Measurements from ENCODE around the gene ACVR2A. TPM values are rescaled to one million over a fixed set of nuclear protein-coding genes. Genes with fewer than 3 reads are reported as not detected.
A peak's percentile ranks its signal among the peaks of the same experiment; 100 is the strongest.

The ACVR2A gene
- total RNA-seq, 1 experiment from 2014 or later, result 2.8 TPM

DNA sequence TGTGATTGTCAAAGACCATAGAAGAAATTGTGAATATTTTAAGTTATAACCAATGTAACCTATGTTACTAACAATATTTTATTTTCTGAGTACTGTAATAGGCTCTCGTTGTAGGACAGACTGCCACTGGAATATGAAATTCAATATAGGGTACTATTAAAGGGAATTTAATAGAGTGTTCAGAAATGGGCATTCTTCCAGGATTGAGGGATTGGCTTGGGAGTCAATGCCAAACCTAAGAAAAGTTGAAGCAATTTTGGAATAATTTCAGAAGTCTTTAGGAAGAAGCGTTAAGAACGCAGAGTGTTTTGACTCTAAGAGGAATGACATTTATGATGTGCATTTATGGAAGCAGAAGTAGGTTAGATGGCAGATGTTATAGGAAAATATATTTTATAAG lies 79.0 kb downstream of the ACVR2A start:
- no peak for DNase-seq (ENCODE audit: low spot score)

GRCh38 chr2:147924647-147925046 lies 79.8 kb downstream of the ACVR2A start:
- DNase-seq (ENCODE audit: low spot score), result no peak

GRCh38 chr2:147925886-147926285 lies 81.1 kb downstream of the ACVR2A start:
- DNase-seq (ENCODE audit: low spot score), result no peak

DNA sequence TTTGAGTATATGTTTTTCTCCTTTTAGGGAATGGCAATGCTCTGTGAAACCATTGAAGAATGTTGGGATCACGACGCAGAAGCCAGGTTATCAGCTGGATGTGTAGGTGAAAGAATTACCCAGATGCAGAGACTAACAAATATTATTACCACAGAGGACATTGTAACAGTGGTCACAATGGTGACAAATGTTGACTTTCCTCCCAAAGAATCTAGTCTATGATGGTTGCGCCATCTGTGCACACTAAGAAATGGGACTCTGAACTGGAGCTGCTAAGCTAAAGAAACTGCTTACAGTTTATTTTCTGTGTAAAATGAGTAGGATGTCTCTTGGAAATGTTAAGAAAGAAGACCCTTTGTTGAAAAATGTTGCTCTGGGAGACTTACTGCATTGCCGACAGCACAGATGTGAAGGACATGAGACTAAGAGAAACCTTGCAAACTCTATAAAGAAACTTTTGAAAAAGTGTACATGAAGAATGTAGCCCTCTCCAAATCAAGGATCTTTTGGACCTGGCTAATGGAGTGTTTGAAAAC lies 82.3 kb downstream of the ACVR2A start:
- DNase-seq (ENCODE audit: low spot score), result no peak

GRCh38 chr2:147933931-147934330 lies 89.1 kb downstream of the ACVR2A start:
- DNase-seq (ENCODE audit: low spot score), result no peak

- DNase-seq (ENCODE audit: low spot score), result no peak
Measured at GRCh38 chr2:147934881-147935620, 90.2 kb downstream of the ACVR2A start.

GRCh38 chr2:147937744-147938349 lies 93.0 kb downstream of the ACVR2A start:
- peak; percentile 59 for DNase-seq (ENCODE audit: low spot score)

DNA sequence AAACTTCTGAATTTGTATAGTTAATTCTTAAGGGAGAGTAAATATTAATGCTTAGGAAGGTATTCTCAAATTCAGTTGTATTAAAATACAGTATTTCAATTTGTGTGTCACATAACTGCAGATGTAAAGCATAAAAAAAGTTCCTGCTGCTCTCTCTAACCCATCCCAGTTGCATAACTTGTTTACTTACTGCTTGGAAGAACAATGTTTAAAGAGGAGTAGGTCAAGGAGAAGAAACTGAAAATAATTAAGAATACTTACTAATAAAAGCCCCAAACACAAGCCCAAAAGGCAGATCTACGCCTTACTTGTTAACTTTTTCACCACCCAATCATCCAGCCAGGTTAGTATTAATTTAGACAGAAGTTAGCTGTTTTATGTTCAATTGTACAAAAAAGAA lies 94.5 kb downstream of the ACVR2A start:
- no peak for DNase-seq (ENCODE audit: low spot score)

DNA sequence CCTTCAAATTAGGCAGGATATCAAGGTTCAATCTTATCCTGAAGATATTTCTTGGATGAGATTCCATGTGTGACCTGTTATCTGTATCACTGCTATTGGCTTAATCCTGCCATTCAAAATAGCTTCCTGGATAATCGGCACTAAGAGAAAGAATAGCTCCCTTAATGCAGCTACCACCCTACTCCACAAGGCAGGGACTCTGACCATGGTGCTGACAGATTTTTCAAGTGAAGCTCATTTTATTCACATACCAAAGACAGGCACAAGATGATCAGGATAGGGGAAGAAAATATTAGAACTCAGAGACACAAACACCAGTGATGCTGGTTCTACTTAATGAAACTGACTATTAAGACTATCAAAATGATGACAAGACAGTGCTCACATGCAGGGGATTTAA lies 100.8 kb downstream of the ACVR2A start:
- no peak for DNase-seq (ENCODE audit: low spot score)

DNA sequence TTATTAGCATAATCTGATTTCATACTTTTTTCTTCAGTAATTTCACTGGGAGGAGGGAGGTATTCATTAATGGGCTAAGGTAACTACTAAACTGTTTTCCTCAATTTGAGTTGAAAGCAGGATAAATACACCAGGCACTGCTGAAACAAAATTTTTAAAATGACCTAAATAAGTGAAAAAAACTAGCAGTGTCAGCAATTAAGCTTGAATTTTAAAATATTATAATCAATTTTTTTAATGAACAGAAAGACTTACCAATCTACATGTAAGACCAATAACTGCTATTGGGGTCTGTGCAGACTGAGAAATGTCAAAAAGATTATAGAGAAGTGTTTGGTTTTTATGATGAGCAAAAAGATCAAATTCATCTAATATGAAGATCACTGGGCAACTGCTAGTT lies 107.3 kb downstream of the ACVR2A start:
- DNase-seq (ENCODE audit: low spot score), result no peak

- no peak for DNase-seq (ENCODE audit: low spot score)
Measured at GRCh38 chr2:147968571-147968970, 123.7 kb downstream of the ACVR2A start.

DNA sequence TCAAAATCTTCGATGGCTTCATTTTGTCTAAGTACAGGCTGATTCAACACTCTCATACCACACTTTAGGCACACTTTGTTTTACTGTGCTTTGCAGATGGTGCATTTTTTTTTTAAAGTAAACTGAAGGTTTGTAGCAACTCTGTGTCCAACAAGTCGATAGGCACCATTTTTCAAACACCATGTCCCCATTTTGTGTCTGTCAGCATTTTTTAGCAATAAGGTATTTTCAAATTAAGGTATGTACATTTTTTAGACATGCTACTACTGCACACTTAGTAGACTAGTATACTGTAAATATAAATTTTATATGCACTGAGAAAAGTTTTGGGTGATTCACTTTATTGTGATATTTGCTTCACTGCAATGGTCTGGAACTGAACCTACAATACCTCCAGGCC lies 131.3 kb downstream of the ACVR2A start:
- no peak for DNase-seq (ENCODE audit: low spot score)

DNA sequence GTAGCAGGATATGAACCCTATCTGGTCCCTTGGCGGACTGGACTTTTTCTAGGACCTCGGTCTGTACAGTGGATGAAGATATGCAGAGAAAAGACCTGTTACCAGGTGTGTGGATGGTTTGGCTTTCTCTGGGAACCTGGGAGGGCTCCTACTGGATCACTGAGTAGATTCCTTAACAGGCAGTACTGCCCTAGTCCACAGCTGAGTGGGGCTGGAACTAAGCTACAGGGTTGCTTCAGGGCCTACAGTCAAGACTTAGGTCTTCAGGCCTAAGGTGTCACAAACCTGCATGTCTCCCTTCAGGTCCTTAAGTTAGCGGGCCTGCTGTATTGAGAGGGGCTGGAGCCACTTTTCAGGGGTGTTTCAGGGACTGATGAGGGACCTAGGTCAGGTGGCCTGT lies 132.8 kb downstream of the ACVR2A start:
- no peak for DNase-seq (ENCODE audit: low spot score)

Small RNA genes lying within 50 kb of the gene (small RNA-seq; reads per million reads assigned to genes)
- gene RNU6-1275P, result not detected

Other genes with a start within 250 kb of the ACVR2A start
- 32.0 and 38.6 TPM in 2 replicates for gene ORC4, start 175.7 kb downstream of the ACVR2A start, total RNA-seq (2014; rRNA removed; shearing (Covaris generic))
- gene MBD5, start 176.1 kb downstream of the ACVR2A start, total RNA-seq (2014; rRNA removed; shearing (Covaris generic)), result 9.2 and 14.1 TPM in 2 replicates

Measured in HT-29 (cell line).